Mesendoderm (in vitro differentiated cells): ENCODE data around the gene BMPER.

ENCODE experiments used
- DNase-seq: peaks from one replicate; pipeline ENCODE4 v3.0.0; 2013
- H2AK5ac ChIP-seq: 2 replicates; pipeline ENCODE4 v1.6.1; 2013; ENCODE audit warnings: low read length, inconsistent platforms
- H2BK120ac ChIP-seq: 2 replicates; pipeline ENCODE4 v1.6.1; 2013; ENCODE audit warnings: low read depth, mild to moderate bottlenecking, low read length, moderate library complexity, mixed read lengths
- H2BK15ac ChIP-seq: replicated peaks from 2 replicates; pipeline ENCODE4 v1.6.1; 2013; ENCODE audit warnings: low read depth, mild to moderate bottlenecking, moderate library complexity
- H2BK5ac ChIP-seq: 2 replicates; pipeline ENCODE4 v1.6.1; 2013; ENCODE audit warnings: low read length, inconsistent platforms
- H3K18ac ChIP-seq: 2 replicates; pipeline ENCODE4 v1.6.1; 2013; ENCODE audit warnings: mild to moderate bottlenecking, low read length, mixed read lengths
- H3K23ac ChIP-seq: one replicate; pipeline ENCODE4 v1.6.1; 2013; ENCODE audit warnings: low read length
- H3K27ac ChIP-seq: 2 replicates; pipeline ENCODE4 v1.5.1; 2013; ENCODE audit warnings: low read depth, mild to moderate bottlenecking, inconsistent platforms, low read length, moderate library complexity
- H3K27me3 ChIP-seq: 2 replicates; pipeline ENCODE4 v1.6.1; 2013; ENCODE audit warnings: low read length, control low read depth, mild to moderate bottlenecking, inconsistent platforms; ENCODE audit not compliant: insufficient read depth, poor library complexity
- H3K36me3 ChIP-seq: 2 replicates; pipeline ENCODE4 v1.6.1; 2013; ENCODE audit warnings: low read length, inconsistent platforms; ENCODE audit not compliant: control insufficient read depth, insufficient read depth
- H3K4ac ChIP-seq: one replicate; pipeline ENCODE4 v1.6.1; 2013; ENCODE audit warnings: low read depth, mild to moderate bottlenecking, low read length, moderate library complexity
- H3K4me1 ChIP-seq: 2 replicates; pipeline ENCODE4 v1.6.1; 2013; ENCODE audit warnings: low read depth, low read length, inconsistent platforms; ENCODE audit not compliant: control insufficient read depth
- H3K4me2 ChIP-seq: 2 replicates; pipeline ENCODE4 v1.6.1; 2013; ENCODE audit warnings: low read length
- H3K4me3 ChIP-seq: 2 replicates; pipeline ENCODE4 v1.5.1; 2013; ENCODE audit warnings: mild to moderate bottlenecking, low read length
- H3K56ac ChIP-seq: one replicate; pipeline ENCODE4 v1.6.1; 2013; ENCODE audit warnings: low read length
- H3K79me1 ChIP-seq: 2 replicates; pipeline ENCODE4 v1.6.1; 2013; ENCODE audit warnings: low read length, inconsistent platforms
- H3K79me2 ChIP-seq: 2 replicates; pipeline ENCODE4 v1.6.1; 2013; ENCODE audit warnings: mild to moderate bottlenecking, low read length; ENCODE audit not compliant: control insufficient read depth, insufficient read depth
- H3K9ac ChIP-seq: 2 replicates; pipeline ENCODE4 v1.6.1; 2013; ENCODE audit warnings: low read length, inconsistent platforms
- H4K5ac ChIP-seq: one replicate; pipeline ENCODE4 v1.6.1; 2013; ENCODE audit warnings: low read length
- H4K8ac ChIP-seq: one replicate; pipeline ENCODE4 v1.6.1; 2013; ENCODE audit warnings: low read depth, mild to moderate bottlenecking, control low read depth, low read length, moderate library complexity
- WGBS: extraction: QIAGEN DNeasy Blood & Tissue Kit; methylation state at CpG from one replicate; pipeline ENCODE4 v1.1.7; 2013; ENCODE audit warnings: low lambda C conversion rate, missing lambda C conversion rate; ENCODE audit not compliant: insufficient coverage; ENCODE audit errors: extremely low coverage; 5-methylcytosine and 5-hydroxymethylcytosine counted together

BMPER gene

DNA sequence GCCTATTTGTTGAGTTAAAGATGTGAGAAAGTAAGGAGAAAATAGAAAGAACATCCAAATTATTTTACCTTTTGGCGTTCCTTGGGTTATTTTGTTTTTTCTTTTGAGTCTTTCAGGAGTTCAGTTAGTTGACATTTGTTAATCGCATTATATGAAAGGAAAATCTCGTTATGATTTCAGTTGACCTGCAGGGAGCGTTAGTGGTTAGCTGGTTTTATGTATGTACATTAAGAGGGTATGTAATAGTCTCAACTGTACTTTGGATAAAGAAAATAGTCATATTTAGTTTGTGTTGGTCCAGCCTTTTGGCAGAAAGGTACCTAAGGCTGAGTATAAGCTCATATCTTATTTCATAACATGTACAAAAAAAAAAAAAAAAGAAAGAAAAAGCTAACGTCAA is 4.0 kb downstream of the BMPER start:
- Histone ChIP-seq H2BK5ac (no peak overlapping the region), H2BK120ac (no peak overlapping the region), H3K9ac (no peak overlapping the region), H3K4me2 (no peak overlapping the region), H3K4ac (no peak overlapping the region), H3K56ac (no peak overlapping the region), H3K27me3 (no peaks in the 10 kb centered on the region), H2BK15ac (no peak overlapping the region), H3K4me3 (no peak overlapping the region), H3K79me2 (no peaks in the 10 kb centered on the region), H4K8ac (no peak overlapping the region), H3K79me1 (no peaks in the 10 kb centered on the region), H4K5ac (no peak overlapping the region), H3K27ac (no peak overlapping the region), H3K18ac (no peak overlapping the region), H3K36me3 (no peaks in the 10 kb centered on the region), H3K4me1 (no peaks in the 10 kb centered on the region), H2AK5ac (no peak overlapping the region), H3K23ac (no peak overlapping the region)
- WGBS, result no CpG with 5 or more reads among the region's 5 CpGs
- DNase-seq, result no peak

DNA sequence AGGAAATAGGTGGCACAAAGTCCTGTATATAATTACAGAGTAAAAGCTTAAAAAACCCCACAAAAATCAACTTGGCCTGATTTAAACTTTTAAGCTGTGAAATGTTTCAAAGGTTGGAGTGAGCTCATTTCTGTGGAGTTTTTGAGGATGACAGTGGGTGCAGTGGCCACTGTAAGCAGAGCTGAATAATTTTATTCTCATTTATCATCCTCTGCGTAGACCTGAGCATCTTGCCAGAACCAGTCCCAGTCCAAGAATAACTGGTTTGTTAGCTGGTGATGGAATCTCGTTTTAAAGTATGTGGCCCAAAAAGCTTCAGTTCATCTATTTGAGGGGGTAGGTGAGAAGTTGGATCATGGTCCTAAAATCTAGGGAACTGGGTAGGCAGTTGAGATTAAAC is 4.4 kb downstream of the BMPER start:
- Histone ChIP-seq H2BK15ac (no peak overlapping the region), H4K5ac (no peak overlapping the region), H4K8ac (no peak overlapping the region), H3K23ac (no peak overlapping the region), H2BK5ac (no peak overlapping the region), H3K18ac (no peak overlapping the region), H3K4me2 (no peak overlapping the region), H2BK120ac (no peak overlapping the region), H3K56ac (no peak overlapping the region), H2AK5ac (no peak overlapping the region), H3K9ac (no peak overlapping the region), H3K27me3 (no peaks in the 10 kb centered on the region), H3K36me3 (no peaks in the 10 kb centered on the region), H3K79me2 (no peaks in the 10 kb centered on the region), H3K4me1 (no peaks in the 10 kb centered on the region), H3K4me3 (no peak overlapping the region), H3K4ac (no peak overlapping the region), H3K79me1 (no peaks in the 10 kb centered on the region), H3K27ac (no peak overlapping the region)
- no peak for DNase-seq
- no CpG with 5 or more reads among the region's 2 CpGs for WGBS

DNA sequence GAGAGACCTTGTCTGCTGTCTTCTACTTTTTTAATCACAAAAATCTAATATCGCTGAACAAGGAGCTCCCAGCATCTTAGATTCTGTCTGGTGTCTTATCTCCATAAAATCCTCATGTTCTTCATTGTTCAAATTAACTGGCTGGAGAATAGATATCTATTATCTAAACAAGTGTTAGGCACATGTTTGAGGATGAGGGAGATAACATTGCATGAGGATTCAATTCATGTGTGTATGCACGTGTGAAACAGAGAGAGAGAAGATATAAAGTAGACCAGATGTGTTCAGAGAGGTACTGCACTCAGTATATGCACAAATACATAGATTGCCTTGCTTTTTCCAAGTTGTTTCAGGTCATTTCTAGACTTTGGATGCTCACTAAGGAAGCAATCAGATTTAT is 5.4 kb downstream of the BMPER start:
- Histone ChIP-seq H3K27me3 (no peaks in the 10 kb centered on the region), H4K5ac (no peak overlapping the region), H3K56ac (no peak overlapping the region), H3K9ac (no peak overlapping the region), H3K36me3 (peaks cover 2% of the 10 kb centered on the region), H2BK120ac (no peak overlapping the region), H3K4me3 (no peak overlapping the region), H4K8ac (no peak overlapping the region), H3K4me1 (no peaks in the 10 kb centered on the region), H3K18ac (no peak overlapping the region), H2AK5ac (no peak overlapping the region), H2BK5ac (no peak overlapping the region), H3K23ac (no peak overlapping the region), H3K4me2 (no peak overlapping the region), H3K79me2 (no peaks in the 10 kb centered on the region), H3K4ac (no peak overlapping the region), H3K27ac (no peak overlapping the region), H3K79me1 (peaks cover 3% of the 10 kb centered on the region), H2BK15ac (no peak overlapping the region)
- DNase-seq, result no peak
- no CpG with 5 or more reads among the region's 2 CpGs for WGBS

DNA sequence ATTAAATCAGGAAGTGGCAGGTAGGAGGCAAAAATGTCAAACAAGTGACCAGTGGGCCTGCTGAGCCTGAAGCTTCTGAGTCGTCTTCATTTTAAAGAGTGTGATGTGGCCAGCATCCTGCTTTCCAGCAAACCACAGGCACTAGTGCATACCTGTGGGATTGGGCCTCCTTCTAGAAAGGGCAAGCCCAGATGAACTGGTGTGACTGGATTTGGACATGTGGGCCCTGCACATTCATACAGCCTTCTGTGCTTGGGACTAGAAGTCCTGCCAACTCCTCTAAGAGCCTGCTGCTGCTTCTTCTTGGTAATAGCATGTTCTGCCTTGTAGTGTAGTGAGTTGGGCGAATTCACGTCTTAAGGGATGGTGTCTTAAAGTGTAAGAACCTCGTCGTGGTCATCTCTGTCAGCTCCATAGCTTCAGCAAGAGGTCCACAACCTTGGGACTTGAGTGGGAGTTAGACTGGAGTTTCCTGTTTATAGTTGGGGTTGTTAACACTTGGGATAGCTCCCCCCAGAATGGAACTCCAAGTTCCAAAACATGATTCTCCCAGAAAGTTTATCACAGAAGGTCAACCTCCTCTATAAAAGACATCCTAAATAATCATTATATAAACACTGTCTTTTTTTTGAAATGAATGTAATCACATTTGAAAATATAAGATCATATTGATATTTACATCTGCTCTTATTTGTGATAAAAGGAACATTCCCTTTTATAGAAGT is 11.2 kb downstream of the BMPER start:
- H3K56ac ChIP-seq, result no peak overlapping the region
- H3K4me2 ChIP-seq, result no peak overlapping the region

DNA sequence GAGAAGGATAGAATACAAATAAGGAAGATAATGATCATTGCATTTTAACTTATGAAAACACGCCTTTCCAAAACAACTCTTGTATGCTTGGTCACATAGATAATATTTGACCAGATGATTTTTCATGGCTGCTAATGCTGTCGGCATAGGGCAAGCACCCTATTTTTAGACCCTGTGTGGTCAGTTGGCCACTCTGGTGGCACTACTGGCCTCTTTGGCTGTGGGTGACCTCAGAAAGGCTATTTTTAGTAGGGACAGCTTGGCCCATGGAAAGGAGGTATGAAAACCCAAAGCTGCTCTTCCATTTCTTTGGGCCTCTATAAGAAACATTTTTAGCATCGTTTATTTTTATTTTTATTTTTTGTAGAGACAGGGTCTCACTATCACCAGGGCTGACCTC is 12.3 kb downstream of the BMPER start:
- no peak overlapping the region for H2BK15ac ChIP-seq

More for the DNA sequence above, 11.2 kb downstream of the BMPER start:
- no CpG with 5 or more reads among the region's 5 CpGs for WGBS
- Histone ChIP-seq H3K9ac (no peak overlapping the region), H3K27ac (peak overlapping the region; percentile 10), H3K36me3 (peaks cover 2% of the 10 kb centered on the region), H3K4me3 (no peak overlapping the region), H3K23ac (no peak overlapping the region), H2AK5ac (no peak overlapping the region), H2BK15ac (no peak overlapping the region), H4K8ac (no peak overlapping the region), H4K5ac (no peak overlapping the region), H2BK120ac (no peak overlapping the region), H3K4ac (no peak overlapping the region), H3K79me1 (peaks cover 3% of the 10 kb centered on the region), H3K79me2 (no peaks in the 10 kb centered on the region), H2BK5ac (no peak overlapping the region), H3K27me3 (no peaks in the 10 kb centered on the region), H3K4me1 (peaks cover 7% of the 10 kb centered on the region), H3K18ac (no peak overlapping the region)
- no peak for DNase-seq

More for the DNA sequence above, 12.3 kb downstream of the BMPER start:
- Histone ChIP-seq H3K4me3 (no peak overlapping the region), H3K36me3 (peaks cover 2% of the 10 kb centered on the region), H4K5ac (no peak overlapping the region), H2BK5ac (no peak overlapping the region), H3K18ac (no peak overlapping the region), H3K27ac (no peak overlapping the region), H3K9ac (no peak overlapping the region), H2BK120ac (no peak overlapping the region), H3K79me1 (peaks cover 3% of the 10 kb centered on the region), H4K8ac (no peak overlapping the region), H3K4ac (no peak overlapping the region), H3K23ac (no peak overlapping the region), H3K56ac (no peak overlapping the region), H2AK5ac (no peak overlapping the region), H3K4me2 (no peak overlapping the region), H3K4me1 (peaks cover 7% of the 10 kb centered on the region), H3K79me2 (no peaks in the 10 kb centered on the region), H3K27me3 (no peaks in the 10 kb centered on the region)
- no CpG with 5 or more reads among the region's 3 CpGs for WGBS
- no peak for DNase-seq
